Caco-2 (cell line): ENCODE data around the gene TMEM183A. TPM values are rescaled to one million over a fixed set of nuclear protein-coding genes. Genes with fewer than 3 reads are reported as not detected.

ENCODE experiments used
- BruUV-seq: library from RNA; stranded (reverse); fragments of 400-500 nt; replicated peaks from 2 replicates; lab custom pipeline; 2021; lab: Mats Ljungman, UMichigan
- CTCF ChIA-PET: fragments of 300-600 bp; sonication (Branson Sonifier 250); formaldehyde crosslinking; loops from one replicate; lab custom pipeline; 2022; ENCODE audit warnings: antibody characterized with exemption; lab: Charles Lee
- POLR2A ChIA-PET: fragments of 300-600 bp; sonication (Branson Sonifier 250); formaldehyde crosslinking; loops from one replicate; lab custom pipeline; 2022; ENCODE audit warnings: antibody characterized with exemption; lab: Charles Lee
- DNase-seq, 2 experiments: peaks; one replicate each; pipeline versions ENCODE4 v3.0.0 to v3.0.0-alpha.2; 2020 to 2022
- H3K27me3 ChIP-seq: replicated peaks from 2 replicates; pipeline ENCODE4 v1.6.0; 2011; ENCODE audit warnings: low read length; ENCODE audit not compliant: control insufficient read depth, insufficient read depth
- H3K36me3 ChIP-seq: 2 replicates; pipeline ENCODE4 v1.5.1; 2011; ENCODE audit warnings: low read length; ENCODE audit not compliant: control insufficient read depth, insufficient read depth
- H3K4me1 ChIP-seq: fragments of 250-450 bp; sonication (Bioruptor Pico); 2 replicates; pipeline ENCODE4 v1.5.1; 2020; ENCODE audit warnings: mild to moderate bottlenecking
- H3K4me3 ChIP-seq: 2 replicates; pipeline ENCODE4 v1.5.1; 2011; ENCODE audit warnings: low read depth, mild to moderate bottlenecking, control low read depth, low read length
- H3K9me3 ChIP-seq: fragments of 250-450 bp; sonication (Bioruptor Pico); 2 replicates; pipeline ENCODE4 v1.5.1; 2020; ENCODE audit warnings: mild to moderate bottlenecking, moderate library complexity
- H3K27ac Mint-ChIP-seq: one replicate; pipeline ENCODE4 v1.8.0; 2022; ENCODE audit warnings: mixed read lengths; ENCODE audit not compliant: unreplicated experiment
- H3K27me3 Mint-ChIP-seq: one replicate; pipeline ENCODE4 v1.8.0; 2022; ENCODE audit warnings: mixed read lengths; ENCODE audit not compliant: insufficient read depth, unreplicated experiment
- H3K36me3 Mint-ChIP-seq: one replicate; pipeline ENCODE4 v1.8.0; 2022; ENCODE audit warnings: mild to moderate bottlenecking, mixed read lengths; ENCODE audit not compliant: insufficient read depth, unreplicated experiment
- H3K4me1 Mint-ChIP-seq: one replicate; pipeline ENCODE4 v1.8.0; 2022; ENCODE audit warnings: low read depth, mixed read lengths; ENCODE audit not compliant: unreplicated experiment
- H3K4me3 Mint-ChIP-seq: one replicate; pipeline ENCODE4 v1.8.0; 2022; ENCODE audit warnings: mild to moderate bottlenecking, moderate library complexity, mixed read lengths; ENCODE audit not compliant: unreplicated experiment
- H3K9me3 Mint-ChIP-seq: one replicate; pipeline ENCODE4 v1.8.0; 2022; ENCODE audit warnings: mixed read lengths; ENCODE audit not compliant: unreplicated experiment
- intact Hi-C: fragments of 100-400 bp; cut with micrococcal nuclease; formaldehyde crosslinking; loops from one replicate; pipeline ENCODE4 v1.10.0; 2022; ENCODE audit not compliant: unreplicated experiment
- total RNA-seq: library from RNA; stranded (reverse); gene quantifications from 2 replicates; pipeline ENCODE4 v1.2.3, GENCODE V29; 2022
- TF ChIP-seq, protein P1 (sequence below), 2 experiments: fragments of 200-600 bp in 1 of 2; IDR thresholded peaks; 1 replicate in 1 of 2; 2 replicates in 1 of 2; pipeline versions ENCODE4 v1.5.1 to v1.8.0; 2011 to 2022; ENCODE audit warnings: antibody characterized with exemption in 1 of 2, control low read depth in 1 of 2, inconsistent platforms in 1 of 2, low read depth in 1 of 2, low read length in 1 of 2, mild to moderate bottlenecking in 1 of 2, moderate library complexity in 1 of 2; ENCODE audit not compliant: insufficient read depth in 1 of 2, severe bottlenecking in 1 of 2, unreplicated experiment in 1 of 2

Gene TMEM183A
- total RNA-seq, 1 experiment from 2014 or later: 74.3 TPM

DNA sequence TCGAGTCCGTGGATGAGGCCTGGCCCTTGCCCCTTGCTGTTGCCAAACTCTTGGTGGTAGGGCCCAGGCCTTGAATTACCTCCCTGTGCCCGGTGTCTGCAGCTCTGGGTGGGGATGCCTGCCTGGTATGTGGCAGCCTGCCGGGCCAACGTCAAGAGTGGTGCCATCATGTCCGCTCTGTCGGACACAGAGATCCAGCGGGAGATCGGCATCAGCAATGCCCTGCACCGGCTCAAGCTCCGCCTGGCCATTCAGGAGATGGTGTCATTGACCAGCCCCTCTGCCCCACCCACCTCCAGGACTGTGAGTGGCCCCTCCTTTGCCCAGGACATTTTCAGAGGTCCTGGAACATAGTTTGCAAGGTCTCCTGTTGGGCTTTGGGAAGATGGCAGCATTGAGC, 52.9 kb downstream of the TMEM183A start:
- Mint-ChIP-seq H3K36me3 (peaks cover 4% of the 10 kb centered on the region), H3K27me3 (no peaks in the 10 kb centered on the region), H3K9me3 (no peaks in the 10 kb centered on the region), H3K4me3 (no peak overlapping the region), H3K27ac (no peak overlapping the region), H3K4me1 (peaks cover 14% of the 10 kb centered on the region)
- H3K4me1 ChIP-seq: peaks cover 8% of the 10 kb centered on the region; the same call in 1 of the 2 replicates
- DNase-seq: no peak
- no peaks in the 10 kb centered on the region; the same call in none of the 2 replicates for H3K36me3 ChIP-seq
- no peaks in the 10 kb centered on the region for H3K27me3 ChIP-seq
- intact Hi-C loops: no loop called here
- ChIA-PET POLR2A (no interaction called here), CTCF (no interaction called here)
- TF ChIP-seq, protein P1, sequence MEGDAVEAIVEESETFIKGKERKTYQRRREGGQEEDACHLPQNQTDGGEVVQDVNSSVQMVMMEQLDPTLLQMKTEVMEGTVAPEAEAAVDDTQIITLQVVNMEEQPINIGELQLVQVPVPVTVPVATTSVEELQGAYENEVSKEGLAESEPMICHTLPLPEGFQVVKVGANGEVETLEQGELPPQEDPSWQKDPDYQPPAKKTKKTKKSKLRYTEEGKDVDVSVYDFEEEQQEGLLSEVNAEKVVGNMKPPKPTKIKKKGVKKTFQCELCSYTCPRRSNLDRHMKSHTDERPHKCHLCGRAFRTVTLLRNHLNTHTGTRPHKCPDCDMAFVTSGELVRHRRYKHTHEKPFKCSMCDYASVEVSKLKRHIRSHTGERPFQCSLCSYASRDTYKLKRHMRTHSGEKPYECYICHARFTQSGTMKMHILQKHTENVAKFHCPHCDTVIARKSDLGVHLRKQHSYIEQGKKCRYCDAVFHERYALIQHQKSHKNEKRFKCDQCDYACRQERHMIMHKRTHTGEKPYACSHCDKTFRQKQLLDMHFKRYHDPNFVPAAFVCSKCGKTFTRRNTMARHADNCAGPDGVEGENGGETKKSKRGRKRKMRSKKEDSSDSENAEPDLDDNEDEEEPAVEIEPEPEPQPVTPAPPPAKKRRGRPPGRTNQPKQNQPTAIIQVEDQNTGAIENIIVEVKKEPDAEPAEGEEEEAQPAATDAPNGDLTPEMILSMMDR (IDR thresholded peaks at IDR 0.05; ENCODE audit: insufficient read depth in 1 of 2, low read depth in 1 of 2, low read length in 1 of 2, severe bottlenecking in 1 of 2, unreplicated experiment in 1 of 2): no peak
- no peaks in the 10 kb centered on the region for H3K9me3 ChIP-seq
- H3K4me3 ChIP-seq: no peak overlapping the region
- BruUV-seq: no TSS peak

DNA sequence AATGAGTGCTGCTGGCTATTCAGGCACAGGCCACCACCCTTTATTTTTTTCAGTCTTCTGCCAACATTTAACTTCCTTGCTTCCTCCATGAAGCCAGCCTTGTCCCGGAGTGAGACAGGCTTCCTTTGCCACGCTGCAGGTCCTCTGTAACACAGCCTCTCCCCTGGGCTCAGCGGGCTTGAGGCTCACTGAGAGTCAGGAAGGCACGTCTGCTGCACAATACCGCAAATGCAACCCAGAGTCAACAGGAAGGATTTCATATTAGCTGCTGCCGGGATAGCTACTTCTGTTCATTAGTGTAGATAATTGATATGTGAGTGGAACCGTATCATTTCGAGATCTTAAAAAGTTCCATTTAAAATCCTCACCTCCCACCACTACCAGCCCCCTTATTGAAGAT, 56.1 kb downstream of the TMEM183A start:
- Histone ChIP-seq H3K36me3 (no peaks in the 10 kb centered on the region; the same call in none of the 2 replicates), H3K9me3 (no peaks in the 10 kb centered on the region), H3K4me3 (no peak overlapping the region), H3K27me3 (no peaks in the 10 kb centered on the region), H3K4me1 (peaks cover 8% of the 10 kb centered on the region; the same call in 1 of the 2 replicates)
- Mint-ChIP-seq H3K36me3 (no peaks in the 10 kb centered on the region), H3K9me3 (no peaks in the 10 kb centered on the region), H3K4me1 (peaks cover 7% of the 10 kb centered on the region), H3K4me3 (no peak overlapping the region), H3K27ac (no peak overlapping the region), H3K27me3 (no peaks in the 10 kb centered on the region)
- DNase-seq: no peak
- ChIA-PET POLR2A (no interaction called here), CTCF (no interaction called here)
- TF ChIP-seq, protein P1 (IDR thresholded peaks at IDR 0.05; ENCODE audit: insufficient read depth in 1 of 2, low read depth in 1 of 2, low read length in 1 of 2, severe bottlenecking in 1 of 2, unreplicated experiment in 1 of 2): no peak
- intact Hi-C loops: no loop called here
- no TSS peak for BruUV-seq

DNA sequence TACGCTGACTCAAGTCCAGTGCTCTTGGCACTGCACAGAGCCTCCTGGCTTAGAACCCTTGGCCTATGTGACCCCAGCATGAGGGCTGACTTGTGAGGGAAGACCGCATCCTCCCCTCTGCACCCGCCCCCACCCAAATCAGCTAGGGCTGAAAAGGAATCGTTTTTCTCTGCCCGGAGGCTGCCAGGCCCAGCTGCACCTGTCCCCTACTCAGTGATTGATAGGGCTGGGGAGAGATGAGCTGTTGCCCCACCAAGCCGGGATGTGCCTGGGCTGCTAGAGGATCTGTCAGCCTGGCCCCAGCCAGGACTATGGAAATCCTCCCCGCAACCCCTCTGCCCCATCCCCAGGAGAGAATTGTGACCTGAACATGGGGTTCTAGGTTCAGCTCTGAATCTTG, 58.0 kb downstream of the TMEM183A start:
- ChIA-PET POLR2A (no interaction called here), CTCF (interaction anchor here (1.0 kb wide), 1 partner anchor 63 kb away, joined by 3 read pairs; no protein-coding TSS in a partner anchor)
- TF ChIP-seq, protein P1 (IDR thresholded peaks at IDR 0.05; ENCODE audit: insufficient read depth in 1 of 2, low read depth in 1 of 2, low read length in 1 of 2, severe bottlenecking in 1 of 2, unreplicated experiment in 1 of 2): no peak
- H3K27ac Mint-ChIP-seq: no peak overlapping the region
- Histone ChIP-seq H3K36me3 (no peaks in the 10 kb centered on the region; the same call in none of the 2 replicates), H3K4me1 (peaks cover 8% of the 10 kb centered on the region; the same call in 1 of the 2 replicates), H3K27me3 (no peaks in the 10 kb centered on the region), H3K4me3 (no peak overlapping the region), H3K9me3 (no peaks in the 10 kb centered on the region)
- H3K4me1 Mint-ChIP-seq: peaks cover 6% of the 10 kb centered on the region
- H3K36me3 Mint-ChIP-seq: no peaks in the 10 kb centered on the region
- no peaks in the 10 kb centered on the region for H3K27me3 Mint-ChIP-seq
- intact Hi-C loops: no loop called here
- H3K9me3 Mint-ChIP-seq: no peaks in the 10 kb centered on the region
- H3K4me3 Mint-ChIP-seq: no peak overlapping the region
- no TSS peak for BruUV-seq
- no peak for DNase-seq
